ENCODE results near the gene C11orf71. TPM values are rescaled to one million over a fixed set of nuclear protein-coding genes. Genes with fewer than 3 reads are reported as not detected.

C11orf71 gene
- total RNA-seq, 1 experiment from 2014 or later, result 9.5 TPM

- no peaks in the 10 kb centered on the region for H3K36me3 ChIP-seq (ENCODE audit: control insufficient read depth, insufficient read depth, low read length)
- H3K4me3 ChIP-seq (ENCODE audit: low read depth, low read length), result no peak overlapping the region
- H3K27me3 ChIP-seq (replicated peaks; ENCODE audit: control insufficient read depth, insufficient read depth, low read length), result no peaks in the 10 kb centered on the region
- ChIA-PET POLR2A (no interaction called here), CTCF (no interaction called here)
- peaks cover 28% of the 10 kb centered on the region for H3K4me1 Mint-ChIP-seq (ENCODE audit: low read depth, unreplicated experiment)
- no peaks in the 10 kb centered on the region for H3K36me3 Mint-ChIP-seq (ENCODE audit: insufficient read depth, unreplicated experiment)
- H3K4me1 ChIP-seq, result peaks cover 15% of the 10 kb centered on the region
- H3K9me3 ChIP-seq, result no peaks in the 10 kb centered on the region
- no peak overlapping the region for H3K4me3 Mint-ChIP-seq (ENCODE audit: unreplicated experiment)
- no peak overlapping the region for H3K27ac Mint-ChIP-seq (ENCODE audit: unreplicated experiment)
- intact Hi-C loops (cut with micrococcal nuclease; ENCODE audit: unreplicated experiment), result no loop called here
- no peak for DNase-seq
- H3K9me3 Mint-ChIP-seq (ENCODE audit: unreplicated experiment), result no peaks in the 10 kb centered on the region
- BruUV-seq (replicated peaks), result no TSS peak
- no peak for TF ChIP-seq CTCF (IDR thresholded peaks at IDR 0.05; ENCODE audit: insufficient read depth in 1 of 2, low read depth in 1 of 2, low read length in 1 of 2, severe bottlenecking in 1 of 2, unreplicated experiment in 1 of 2)
- H3K27me3 Mint-ChIP-seq (ENCODE audit: insufficient read depth, unreplicated experiment), result no peaks in the 10 kb centered on the region
Observed at GRCh38 chr11:114430290-114430689, 30.0 kb upstream of the C11orf71 start.

GRCh38 chr11:114426280-114426679 lies 26.0 kb upstream of the C11orf71 start:
- no peak overlapping the region for H3K4me3 ChIP-seq (ENCODE audit: low read depth, low read length)
- no peaks in the 10 kb centered on the region for H3K36me3 Mint-ChIP-seq (ENCODE audit: insufficient read depth, unreplicated experiment)
- no TSS peak for BruUV-seq (replicated peaks)
- H3K27ac Mint-ChIP-seq (ENCODE audit: unreplicated experiment), result no peak overlapping the region
- no peaks in the 10 kb centered on the region for H3K4me1 ChIP-seq
- no peaks in the 10 kb centered on the region for H3K36me3 ChIP-seq (ENCODE audit: control insufficient read depth, insufficient read depth, low read length)
- H3K4me1 Mint-ChIP-seq (ENCODE audit: low read depth, unreplicated experiment), result no peaks in the 10 kb centered on the region
- H3K4me3 Mint-ChIP-seq (ENCODE audit: unreplicated experiment), result no peak overlapping the region
- intact Hi-C loops (cut with micrococcal nuclease; ENCODE audit: unreplicated experiment), result no loop called here
- H3K9me3 ChIP-seq, result 0 out of 2 replicates have a peak, but pooled peaks cover 3% of the 10 kb centered on the region
- CTCF ChIA-PET, result no interaction called here
- no peak for DNase-seq
- H3K27me3 Mint-ChIP-seq (ENCODE audit: insufficient read depth, unreplicated experiment), result no peaks in the 10 kb centered on the region
- TF ChIP-seq CTCF (IDR thresholded peaks at IDR 0.05; ENCODE audit: insufficient read depth in 1 of 2, low read depth in 1 of 2, low read length in 1 of 2, severe bottlenecking in 1 of 2, unreplicated experiment in 1 of 2), result no peak
- POLR2A ChIA-PET, result no interaction called here
- no peaks in the 10 kb centered on the region for H3K27me3 ChIP-seq (replicated peaks; ENCODE audit: control insufficient read depth, insufficient read depth, low read length)
- peaks cover 20% of the 10 kb centered on the region for H3K9me3 Mint-ChIP-seq (ENCODE audit: unreplicated experiment)

GRCh38 chr11:114416441-114416961 lies 16.2 kb upstream of the C11orf71 start:
- Mint-ChIP-seq H3K9me3 (ENCODE audit: unreplicated experiment) (no peaks in the 10 kb centered on the region), H3K27me3 (ENCODE audit: insufficient read depth, unreplicated experiment) (no peaks in the 10 kb centered on the region), H3K4me3 (ENCODE audit: unreplicated experiment) (no peak overlapping the region), H3K4me1 (ENCODE audit: low read depth, unreplicated experiment) (peaks cover 5% of the 10 kb centered on the region), H3K27ac (ENCODE audit: unreplicated experiment) (no peak overlapping the region), H3K36me3 (ENCODE audit: insufficient read depth, unreplicated experiment) (peaks cover 12% of the 10 kb centered on the region)
- H3K36me3 ChIP-seq (ENCODE audit: control insufficient read depth, insufficient read depth, low read length), result no peaks in the 10 kb centered on the region; the same call in 1 of the 2 replicates
- POLR2A ChIA-PET, result no interaction called here
- BruUV-seq (replicated peaks), result no TSS peak
- CTCF ChIA-PET, result no interaction called here
- H3K9me3 ChIP-seq, result no peaks in the 10 kb centered on the region
- no peaks in the 10 kb centered on the region for H3K4me1 ChIP-seq
- intact Hi-C loops (cut with micrococcal nuclease; ENCODE audit: unreplicated experiment), result no loop called here
- no peak overlapping the region for H3K4me3 ChIP-seq (ENCODE audit: low read depth, low read length)
- TF ChIP-seq CTCF (IDR thresholded peaks at IDR 0.05; ENCODE audit: insufficient read depth in 1 of 2, low read depth in 1 of 2, low read length in 1 of 2, severe bottlenecking in 1 of 2, unreplicated experiment in 1 of 2), result no peak
- DNase-seq, result no peak
- no peaks in the 10 kb centered on the region for H3K27me3 ChIP-seq (replicated peaks; ENCODE audit: control insufficient read depth, insufficient read depth, low read length)
